Rectal smooth muscle tissue (tissue), 1 donor: ENCODE results near the gene GRIA4.

Experiments used
- H3K27ac ChIP-seq: one replicate; pipeline ENCODE4 v1.7.0; 2013; ENCODE audit warnings: low read depth, low read length, inconsistent platforms
- H3K27me3 ChIP-seq: one replicate; pipeline ENCODE4 v1.7.0; 2013; ENCODE audit warnings: low read length; ENCODE audit not compliant: control insufficient read depth, insufficient read depth
- H3K36me3 ChIP-seq: one replicate; pipeline ENCODE4 v1.7.0; 2013; ENCODE audit warnings: low read length; ENCODE audit not compliant: control insufficient read depth, insufficient read depth
- H3K4me1 ChIP-seq: one replicate; pipeline ENCODE4 v1.7.0; 2013; ENCODE audit warnings: low read length; ENCODE audit not compliant: control insufficient read depth, insufficient read depth
- H3K4me3 ChIP-seq: one replicate; pipeline ENCODE4 v1.7.0; 2013; ENCODE audit warnings: low read length
- H3K9ac ChIP-seq: one replicate; pipeline ENCODE4 v1.7.0; 2013; ENCODE audit warnings: low read length

Gene GRIA4

GRCh38 chr11:105699203-105699602 is 89.3 kb downstream of the GRIA4 start:
- no peaks in the 10 kb centered on the region for H3K4me1 ChIP-seq
- H3K36me3 ChIP-seq, result no peaks in the 10 kb centered on the region
- no peak overlapping the region for H3K27ac ChIP-seq
- no peak overlapping the region for H3K4me3 ChIP-seq
- no peaks in the 10 kb centered on the region for H3K27me3 ChIP-seq
- no peak overlapping the region for H3K9ac ChIP-seq

GRCh38 chr11:105700271-105700670 is 90.4 kb downstream of the GRIA4 start:
- Histone ChIP-seq H3K36me3 (no peaks in the 10 kb centered on the region), H3K27me3 (no peaks in the 10 kb centered on the region), H3K4me1 (no peaks in the 10 kb centered on the region), H3K9ac (no peak overlapping the region), H3K27ac (no peak overlapping the region), H3K4me3 (no peak overlapping the region)

- Histone ChIP-seq H3K27ac (no peak overlapping the region), H3K4me3 (no peak overlapping the region), H3K27me3 (no peaks in the 10 kb centered on the region), H3K9ac (no peak overlapping the region), H3K4me1 (no peaks in the 10 kb centered on the region), H3K36me3 (no peaks in the 10 kb centered on the region)
Measured at GRCh38 chr11:105701098-105701497, 91.2 kb downstream of the GRIA4 start.

GRCh38 chr11:105705786-105706530 is 96.1 kb downstream of the GRIA4 start:
- no peaks in the 10 kb centered on the region for H3K36me3 ChIP-seq
- H3K27ac ChIP-seq, result no peak overlapping the region
- no peaks in the 10 kb centered on the region for H3K4me1 ChIP-seq
- H3K9ac ChIP-seq, result no peak overlapping the region
- H3K27me3 ChIP-seq, result no peaks in the 10 kb centered on the region
- no peak overlapping the region for H3K4me3 ChIP-seq

GRCh38 chr11:105713106-105713505 is 103.2 kb downstream of the GRIA4 start:
- Histone ChIP-seq H3K9ac (no peak overlapping the region), H3K4me3 (no peak overlapping the region), H3K36me3 (no peaks in the 10 kb centered on the region), H3K27me3 (no peaks in the 10 kb centered on the region), H3K4me1 (no peaks in the 10 kb centered on the region), H3K27ac (no peak overlapping the region)

- Histone ChIP-seq H3K9ac (no peak overlapping the region), H3K4me1 (no peaks in the 10 kb centered on the region), H3K27ac (no peak overlapping the region), H3K4me3 (no peak overlapping the region), H3K36me3 (no peaks in the 10 kb centered on the region), H3K27me3 (no peaks in the 10 kb centered on the region)
Measured at GRCh38 chr11:105713696-105714095, 103.8 kb downstream of the GRIA4 start.

- no peak overlapping the region for H3K27ac ChIP-seq
- no peaks in the 10 kb centered on the region for H3K4me1 ChIP-seq
- H3K9ac ChIP-seq, result no peak overlapping the region
- no peaks in the 10 kb centered on the region for H3K36me3 ChIP-seq
- no peak overlapping the region for H3K4me3 ChIP-seq
- no peaks in the 10 kb centered on the region for H3K27me3 ChIP-seq
Measured at GRCh38 chr11:105718641-105719040, 108.8 kb downstream of the GRIA4 start.

- Histone ChIP-seq H3K4me1 (no peaks in the 10 kb centered on the region), H3K36me3 (no peaks in the 10 kb centered on the region), H3K9ac (no peak overlapping the region), H3K27ac (no peak overlapping the region), H3K4me3 (no peak overlapping the region), H3K27me3 (no peaks in the 10 kb centered on the region)
Measured at GRCh38 chr11:105719073-105719822, 109.4 kb downstream of the GRIA4 start.

- H3K4me3 ChIP-seq, result no peak overlapping the region
- no peaks in the 10 kb centered on the region for H3K4me1 ChIP-seq
- H3K27me3 ChIP-seq, result no peaks in the 10 kb centered on the region
- no peak overlapping the region for H3K27ac ChIP-seq
- no peak overlapping the region for H3K9ac ChIP-seq
- no peaks in the 10 kb centered on the region for H3K36me3 ChIP-seq
Measured at GRCh38 chr11:105720096-105720495, 110.2 kb downstream of the GRIA4 start.

- H3K36me3 ChIP-seq, result no peaks in the 10 kb centered on the region
- H3K9ac ChIP-seq, result no peak overlapping the region
- no peaks in the 10 kb centered on the region for H3K27me3 ChIP-seq
- no peaks in the 10 kb centered on the region for H3K4me1 ChIP-seq
- no peak overlapping the region for H3K27ac ChIP-seq
- H3K4me3 ChIP-seq, result no peak overlapping the region
Measured at GRCh38 chr11:105723269-105723668, 113.4 kb downstream of the GRIA4 start.

GRCh38 chr11:105732611-105733010 is 122.7 kb downstream of the GRIA4 start:
- Histone ChIP-seq H3K27me3 (no peaks in the 10 kb centered on the region), H3K36me3 (no peaks in the 10 kb centered on the region), H3K27ac (no peak overlapping the region), H3K4me1 (no peaks in the 10 kb centered on the region), H3K9ac (no peak overlapping the region), H3K4me3 (no peak overlapping the region)

- no peak overlapping the region for H3K4me3 ChIP-seq
- H3K27ac ChIP-seq, result no peak overlapping the region
- H3K27me3 ChIP-seq, result no peaks in the 10 kb centered on the region
- no peaks in the 10 kb centered on the region for H3K36me3 ChIP-seq
- no peaks in the 10 kb centered on the region for H3K4me1 ChIP-seq
- H3K9ac ChIP-seq, result no peak overlapping the region
Measured at GRCh38 chr11:105734426-105734825, 124.6 kb downstream of the GRIA4 start.

GRCh38 chr11:105738251-105738650 is 128.4 kb downstream of the GRIA4 start:
- Histone ChIP-seq H3K4me3 (no peak overlapping the region), H3K36me3 (no peaks in the 10 kb centered on the region), H3K27me3 (no peaks in the 10 kb centered on the region), H3K9ac (no peak overlapping the region), H3K4me1 (no peaks in the 10 kb centered on the region), H3K27ac (no peak overlapping the region)
